GM23338 (cell line): ENCODE measurements around the gene DPH6. TPM values are rescaled to one million over a fixed set of nuclear protein-coding genes. Genes with fewer than 3 reads are reported as not detected.

Source experiments
- ATAC-seq: fragments of 200-7000 bp; cut with Tn5 transposase; 3 replicates; pipeline ENCODE4 v1.9.1; 2020
- DNase-seq: peaks from one replicate; pipeline ENCODE4 v3.0.0-alpha.2; 2015; ENCODE audit warnings: low spot score
- H2AFZ ChIP-seq: fragments of 200-600 bp; sonication (generic); 2 replicates; pipeline ENCODE4 v1.8.0; 2016; ENCODE audit warnings: antibody characterized with exemption, mild to moderate bottlenecking, moderate library complexity
- H3F3A ChIP-seq: fragments of 200-600 bp; sonication (generic); replicated peaks from 2 replicates; pipeline ENCODE4 v1.8.0; 2017; ENCODE audit warnings: antibody characterized with exemption, mixed run types, low read depth
- H3K27ac ChIP-seq: fragments of 200-600 bp; sonication (generic); 2 replicates; pipeline ENCODE4 v1.6.1; 2016; ENCODE audit warnings: low read depth
- H3K27me3 ChIP-seq: fragments of 200-600 bp; sonication (generic); 2 replicates; pipeline ENCODE4 v1.8.0; 2016; ENCODE audit warnings: mild to moderate bottlenecking, mixed run types, moderate library complexity; ENCODE audit not compliant: insufficient read depth
- H3K36me3 ChIP-seq: fragments of 200-600 bp; sonication (generic); 2 replicates; pipeline ENCODE4 v1.8.0; 2016; ENCODE audit warnings: mild to moderate bottlenecking; ENCODE audit not compliant: insufficient read depth
- H3K4me1 ChIP-seq: fragments of 200-600 bp; sonication (generic); 2 replicates; pipeline ENCODE4 v1.8.0; 2016; ENCODE audit warnings: mild to moderate bottlenecking, moderate library complexity; ENCODE audit not compliant: insufficient read depth
- H3K4me2 ChIP-seq: fragments of 200-600 bp; sonication (generic); 2 replicates; pipeline ENCODE4 v1.7.1; 2017; ENCODE audit warnings: mixed run types
- H3K4me3 ChIP-seq: fragments of 200-600 bp; sonication (generic); 2 replicates; pipeline ENCODE4 v1.6.1; 2016; ENCODE audit warnings: mixed run types
- H3K79me2 ChIP-seq: fragments of 200-600 bp; sonication (generic); replicated peaks from 2 replicates; pipeline ENCODE4 v1.8.0; 2017; ENCODE audit warnings: mild to moderate bottlenecking; ENCODE audit not compliant: insufficient read depth
- H3K9me2 ChIP-seq: fragments of 200-600 bp; sonication (generic); 2 replicates; pipeline ENCODE4 v1.8.0; 2017; ENCODE audit not compliant: insufficient read depth
- H4K20me1 ChIP-seq: fragments of 200-600 bp; sonication (generic); replicated peaks from 2 replicates; pipeline ENCODE4 v1.8.0; 2017; ENCODE audit warnings: mild to moderate bottlenecking; ENCODE audit not compliant: insufficient read depth
- H3K27ac Mint-ChIP-seq: 2 replicates; pipeline ENCODE4 v1.8.0; 2020; ENCODE audit warnings: inconsistent platforms, mild to moderate bottlenecking, moderate library complexity, mixed read lengths
- H3K27me3 Mint-ChIP-seq: 3 replicates; pipeline ENCODE4 v1.8.0; 2022; ENCODE audit warnings: low read depth, mild to moderate bottlenecking, moderate library complexity, mixed read lengths, inconsistent platforms; ENCODE audit not compliant: insufficient read depth, poor library complexity
- H3K36me3 Mint-ChIP-seq: 3 replicates; pipeline ENCODE4 v1.8.0; 2021; ENCODE audit warnings: low read depth, mild to moderate bottlenecking, inconsistent platforms, moderate library complexity, mixed read lengths
- H3K4me1 Mint-ChIP-seq: 3 replicates; pipeline ENCODE4 v1.8.0; 2020; ENCODE audit warnings: mild to moderate bottlenecking, inconsistent platforms, mixed read lengths
- H3K4me3 Mint-ChIP-seq: 3 replicates; pipeline ENCODE4 v1.8.0; 2021; ENCODE audit warnings: moderate library complexity, mild to moderate bottlenecking, inconsistent platforms, mixed read lengths
- H3K9me3 Mint-ChIP-seq: 3 replicates; pipeline ENCODE4 v1.8.0; 2020; ENCODE audit warnings: moderate library complexity, mild to moderate bottlenecking, inconsistent platforms, mixed read lengths
- EZH2 ChIP-seq: fragments of 200-600 bp; sonication (generic); IDR thresholded peaks from one replicate; pipeline ENCODE4 v1.8.0; 2017; ENCODE audit warnings: antibody characterized with exemption, mild to moderate bottlenecking, low read depth; ENCODE audit not compliant: unreplicated experiment
- NANOG ChIP-seq: IDR thresholded peaks from 2 replicates; pipeline ENCODE4 v1.6.1; 2016; ENCODE audit warnings: antibody characterized with exemption, borderline replicate concordance
- POLR2AphosphoS5 ChIP-seq: IDR thresholded peaks from 2 replicates; pipeline ENCODE4 v1.6.1; 2016; ENCODE audit warnings: antibody characterized with exemption, low read depth
- REST ChIP-seq: IDR thresholded peaks from one replicate; pipeline ENCODE4 v1.6.1; 2018; ENCODE audit warnings: antibody characterized with exemption; ENCODE audit not compliant: unreplicated experiment
- STAT1 ChIP-seq: IDR thresholded peaks from one replicate; pipeline ENCODE4 v1.6.1; 2016; ENCODE audit warnings: antibody characterized with exemption; ENCODE audit not compliant: unreplicated experiment
- ZNF114 ChIP-seq: fragments of 250-450 bp; sonication (Bioruptor Pico); IDR thresholded peaks from 2 replicates; pipeline ENCODE4 v1.5.0; 2020; ENCODE audit warnings: mild to moderate bottlenecking, moderate library complexity
- ZNF331 ChIP-seq: fragments of 250-450 bp; sonication (Bioruptor Pico); IDR thresholded peaks from 2 replicates; pipeline ENCODE4 v1.5.0; 2020; ENCODE audit warnings: low read depth, mild to moderate bottlenecking, moderate library complexity
- polyA plus RNA-seq: library from polyadenylated mRNA; unstranded; fragments of >200 nt; fragmentation: Nextera tagmentation; extraction: Ambion mirVana; gene quantifications from 2 replicates; pipeline ENCODE4 v1.2.1, GENCODE V29; 2016
- total RNA-seq: library from RNA; depleted of rRNA; stranded (reverse); fragments of >200 nt; shearing (Covaris generic); gene quantifications from 2 replicates; pipeline ENCODE4 v1.2.3, GENCODE V29; 2014
- TF ChIP-seq, protein P1 (sequence below): IDR thresholded peaks from 2 replicates; pipeline ENCODE4 v1.6.1; 2016; ENCODE audit warnings: antibody characterized with exemption
- TF ChIP-seq, protein P2 (sequence below): fragments of 250-450 bp; sonication (Bioruptor Pico); IDR thresholded peaks from 2 replicates; pipeline ENCODE4 v1.5.0; 2020; ENCODE audit warnings: mild to moderate bottlenecking, moderate library complexity
- TF ChIP-seq, protein P3 (sequence below), 2 experiments: fragments of 200-600 bp in 1 of 2; sonication (generic) in 1 of 2; conservative IDR thresholded peaks; 2 replicates each; pipeline versions ENCODE4 v1.5.1 to v1.6.1; 2016 to 2017; ENCODE audit warnings: antibody characterized with exemption in 2 of 2, low read depth in 2 of 2, mild to moderate bottlenecking in 2 of 2, moderate library complexity in 1 of 2

Gene DPH6
- total and polyA plus RNA-seq, 2 experiments from 2014 or later, result 37.9 to 46.9 TPM

GRCh38 chr15:35443376-35443775, 102.6 kb downstream of the DPH6 start:
- Mint-ChIP-seq H3K9me3 (peaks cover 12% of the 10 kb centered on the region; the same call in 2 of the 3 replicates), H3K4me1 (peaks cover 8% of the 10 kb centered on the region; the same call in 2 of the 3 replicates), H3K27me3 (peaks cover 2% of the 10 kb centered on the region), H3K27ac (no peak overlapping the region), H3K4me3 (no peak overlapping the region), H3K36me3 (peaks cover 11% of the 10 kb centered on the region; the same call in 2 of the 3 replicates)
- Histone ChIP-seq H3K27me3 (no peaks in the 10 kb centered on the region), H3K4me1 (peaks cover 4% of the 10 kb centered on the region; the same call in 1 of the 2 replicates), H3K79me2 (no peaks in the 10 kb centered on the region), H3K9me2 (no peaks in the 10 kb centered on the region), H3K36me3 (no peaks in the 10 kb centered on the region), H4K20me1 (no peaks in the 10 kb centered on the region), H2AFZ (no peak overlapping the region), H3K4me3 (no peak overlapping the region), H3K4me2 (no peak overlapping the region), H3F3A (no peaks in the 10 kb centered on the region), H3K27ac (peak overlapping the region; percentile 6; the same call in 1 of the 2 replicates)
- TF ChIP-seq ZNF331 (CRISPR knock-in tag) (no peak), STAT1 (no peak), ZNF114 (CRISPR knock-in tag) (no peak), EZH2 (no peak), NANOG (no peak), POLR2AphosphoS5 (no peak), REST (no peak)
- TF ChIP-seq, protein P1, sequence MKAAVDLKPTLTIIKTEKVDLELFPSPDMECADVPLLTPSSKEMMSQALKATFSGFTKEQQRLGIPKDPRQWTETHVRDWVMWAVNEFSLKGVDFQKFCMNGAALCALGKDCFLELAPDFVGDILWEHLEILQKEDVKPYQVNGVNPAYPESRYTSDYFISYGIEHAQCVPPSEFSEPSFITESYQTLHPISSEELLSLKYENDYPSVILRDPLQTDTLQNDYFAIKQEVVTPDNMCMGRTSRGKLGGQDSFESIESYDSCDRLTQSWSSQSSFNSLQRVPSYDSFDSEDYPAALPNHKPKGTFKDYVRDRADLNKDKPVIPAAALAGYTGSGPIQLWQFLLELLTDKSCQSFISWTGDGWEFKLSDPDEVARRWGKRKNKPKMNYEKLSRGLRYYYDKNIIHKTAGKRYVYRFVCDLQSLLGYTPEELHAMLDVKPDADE, result no peak
- TF ChIP-seq, protein P2, sequence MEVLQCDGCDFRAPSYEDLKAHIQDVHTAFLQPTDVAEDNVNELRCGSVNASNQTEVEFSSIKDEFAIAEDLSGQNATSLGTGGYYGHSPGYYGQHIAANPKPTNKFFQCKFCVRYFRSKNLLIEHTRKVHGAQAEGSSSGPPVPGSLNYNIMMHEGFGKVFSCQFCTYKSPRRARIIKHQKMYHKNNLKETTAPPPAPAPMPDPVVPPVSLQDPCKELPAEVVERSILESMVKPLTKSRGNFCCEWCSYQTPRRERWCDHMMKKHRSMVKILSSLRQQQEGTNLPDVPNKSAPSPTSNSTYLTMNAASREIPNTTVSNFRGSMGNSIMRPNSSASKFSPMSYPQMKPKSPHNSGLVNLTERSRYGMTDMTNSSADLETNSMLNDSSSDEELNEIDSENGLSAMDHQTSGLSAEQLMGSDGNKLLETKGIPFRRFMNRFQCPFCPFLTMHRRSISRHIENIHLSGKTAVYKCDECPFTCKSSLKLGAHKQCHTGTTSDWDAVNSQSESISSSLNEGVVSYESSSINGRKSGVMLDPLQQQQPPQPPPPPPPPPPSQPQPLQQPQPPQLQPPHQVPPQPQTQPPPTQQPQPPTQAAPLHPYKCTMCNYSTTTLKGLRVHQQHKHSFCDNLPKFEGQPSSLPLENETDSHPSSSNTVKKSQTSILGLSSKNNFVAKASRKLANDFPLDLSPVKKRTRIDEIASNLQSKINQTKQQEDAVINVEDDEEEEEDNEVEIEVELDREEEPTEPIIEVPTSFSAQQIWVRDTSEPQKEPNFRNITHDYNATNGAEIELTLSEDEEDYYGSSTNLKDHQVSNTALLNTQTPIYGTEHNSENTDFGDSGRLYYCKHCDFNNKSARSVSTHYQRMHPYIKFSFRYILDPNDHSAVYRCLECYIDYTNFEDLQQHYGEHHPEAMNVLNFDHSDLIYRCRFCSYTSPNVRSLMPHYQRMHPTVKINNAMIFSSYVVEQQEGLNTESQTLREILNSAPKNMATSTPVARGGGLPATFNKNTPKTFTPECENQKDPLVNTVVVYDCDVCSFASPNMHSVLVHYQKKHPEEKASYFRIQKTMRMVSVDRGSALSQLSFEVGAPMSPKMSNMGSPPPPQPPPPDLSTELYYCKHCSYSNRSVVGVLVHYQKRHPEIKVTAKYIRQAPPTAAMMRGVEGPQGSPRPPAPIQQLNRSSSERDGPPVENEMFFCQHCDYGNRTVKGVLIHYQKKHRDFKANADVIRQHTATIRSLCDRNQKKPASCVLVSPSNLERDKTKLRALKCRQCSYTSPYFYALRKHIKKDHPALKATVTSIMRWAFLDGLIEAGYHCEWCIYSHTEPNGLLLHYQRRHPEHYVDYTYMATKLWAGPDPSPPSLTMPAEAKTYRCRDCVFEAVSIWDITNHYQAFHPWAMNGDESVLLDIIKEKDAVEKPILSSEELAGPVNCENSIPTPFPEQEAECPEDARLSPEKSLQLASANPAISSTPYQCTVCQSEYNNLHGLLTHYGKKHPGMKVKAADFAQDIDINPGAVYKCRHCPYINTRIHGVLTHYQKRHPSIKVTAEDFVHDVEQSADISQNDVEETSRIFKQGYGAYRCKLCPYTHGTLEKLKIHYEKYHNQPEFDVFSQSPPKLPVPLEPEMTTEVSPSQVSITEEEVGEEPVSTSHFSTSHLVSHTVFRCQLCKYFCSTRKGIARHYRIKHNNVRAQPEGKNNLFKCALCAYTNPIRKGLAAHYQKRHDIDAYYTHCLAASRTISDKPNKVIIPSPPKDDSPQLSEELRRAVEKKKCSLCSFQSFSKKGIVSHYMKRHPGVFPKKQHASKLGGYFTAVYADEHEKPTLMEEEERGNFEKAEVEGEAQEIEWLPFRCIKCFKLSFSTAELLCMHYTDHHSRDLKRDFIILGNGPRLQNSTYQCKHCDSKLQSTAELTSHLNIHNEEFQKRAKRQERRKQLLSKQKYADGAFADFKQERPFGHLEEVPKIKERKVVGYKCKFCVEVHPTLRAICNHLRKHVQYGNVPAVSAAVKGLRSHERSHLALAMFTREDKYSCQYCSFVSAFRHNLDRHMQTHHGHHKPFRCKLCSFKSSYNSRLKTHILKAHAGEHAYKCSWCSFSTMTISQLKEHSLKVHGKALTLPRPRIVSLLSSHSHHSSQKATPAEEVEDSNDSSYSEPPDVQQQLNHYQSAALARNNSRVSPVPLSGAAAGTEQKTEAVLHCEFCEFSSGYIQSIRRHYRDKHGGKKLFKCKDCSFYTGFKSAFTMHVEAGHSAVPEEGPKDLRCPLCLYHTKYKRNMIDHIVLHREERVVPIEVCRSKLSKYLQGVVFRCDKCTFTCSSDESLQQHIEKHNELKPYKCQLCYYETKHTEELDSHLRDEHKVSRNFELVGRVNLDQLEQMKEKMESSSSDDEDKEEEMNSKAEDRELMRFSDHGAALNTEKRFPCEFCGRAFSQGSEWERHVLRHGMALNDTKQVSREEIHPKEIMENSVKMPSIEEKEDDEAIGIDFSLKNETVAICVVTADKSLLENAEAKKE (CRISPR knock-in tag), result no peak
- TF ChIP-seq, protein P3, sequence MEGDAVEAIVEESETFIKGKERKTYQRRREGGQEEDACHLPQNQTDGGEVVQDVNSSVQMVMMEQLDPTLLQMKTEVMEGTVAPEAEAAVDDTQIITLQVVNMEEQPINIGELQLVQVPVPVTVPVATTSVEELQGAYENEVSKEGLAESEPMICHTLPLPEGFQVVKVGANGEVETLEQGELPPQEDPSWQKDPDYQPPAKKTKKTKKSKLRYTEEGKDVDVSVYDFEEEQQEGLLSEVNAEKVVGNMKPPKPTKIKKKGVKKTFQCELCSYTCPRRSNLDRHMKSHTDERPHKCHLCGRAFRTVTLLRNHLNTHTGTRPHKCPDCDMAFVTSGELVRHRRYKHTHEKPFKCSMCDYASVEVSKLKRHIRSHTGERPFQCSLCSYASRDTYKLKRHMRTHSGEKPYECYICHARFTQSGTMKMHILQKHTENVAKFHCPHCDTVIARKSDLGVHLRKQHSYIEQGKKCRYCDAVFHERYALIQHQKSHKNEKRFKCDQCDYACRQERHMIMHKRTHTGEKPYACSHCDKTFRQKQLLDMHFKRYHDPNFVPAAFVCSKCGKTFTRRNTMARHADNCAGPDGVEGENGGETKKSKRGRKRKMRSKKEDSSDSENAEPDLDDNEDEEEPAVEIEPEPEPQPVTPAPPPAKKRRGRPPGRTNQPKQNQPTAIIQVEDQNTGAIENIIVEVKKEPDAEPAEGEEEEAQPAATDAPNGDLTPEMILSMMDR (conservative IDR thresholded peaks at IDR 0.05; ENCODE audit: low read depth in 2 of 2), result no peak
- DNase-seq (peak; percentile 2), ATAC-seq (no peak)
